22Rv1 (cell line): ENCODE data around the gene RASSF4.

Source experiments
- H3K27ac ChIP-seq: fragments of 450-650 bp; 2 replicates; pipeline ENCODE4 v1.5.1; 2017
- ZFX ChIP-seq: fragments of 450-650 bp; IDR thresholded peaks from 2 replicates; pipeline ENCODE4 v1.6.1; 2017; ENCODE audit warnings: antibody characterized with exemption, borderline replicate concordance
- TF ChIP-seq, protein P1 (sequence below): fragments of 450-650 bp; IDR thresholded peaks from 2 replicates; pipeline ENCODE4 v1.5.1; 2017; ENCODE audit warnings: mild to moderate bottlenecking

Gene RASSF4

DNA sequence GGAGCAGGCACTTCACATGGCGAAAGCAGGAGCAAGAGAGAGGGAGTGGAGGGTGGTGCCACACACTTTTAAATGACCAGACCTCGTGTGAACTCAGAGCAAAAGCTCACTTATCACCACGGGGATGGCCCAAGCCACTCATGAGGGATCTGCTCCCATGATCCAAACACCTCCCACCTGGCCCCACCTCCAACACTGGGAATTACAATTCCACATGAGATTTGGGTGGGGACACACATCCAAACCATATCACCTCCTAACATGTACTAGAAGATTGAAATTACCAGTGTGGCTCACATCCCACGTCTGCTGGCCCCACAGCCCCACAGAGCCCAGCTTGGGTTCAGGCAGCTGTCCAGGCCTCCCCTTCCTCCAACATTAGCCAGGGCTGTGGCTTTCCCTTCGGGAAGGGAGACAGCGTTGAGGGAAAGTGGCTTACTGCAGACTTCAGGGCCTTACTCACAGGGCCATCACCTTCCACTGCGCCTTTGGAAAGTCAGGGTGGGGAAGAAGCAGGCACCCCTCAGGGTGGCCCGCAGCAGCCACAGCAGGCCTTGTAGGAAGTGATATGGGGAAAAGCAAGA lies 11.3 kb downstream of the RASSF4 start:
- H3K27ac ChIP-seq, result no peak overlapping the region
- no peak for TF ChIP-seq ZFX
- TF ChIP-seq, protein P1, sequence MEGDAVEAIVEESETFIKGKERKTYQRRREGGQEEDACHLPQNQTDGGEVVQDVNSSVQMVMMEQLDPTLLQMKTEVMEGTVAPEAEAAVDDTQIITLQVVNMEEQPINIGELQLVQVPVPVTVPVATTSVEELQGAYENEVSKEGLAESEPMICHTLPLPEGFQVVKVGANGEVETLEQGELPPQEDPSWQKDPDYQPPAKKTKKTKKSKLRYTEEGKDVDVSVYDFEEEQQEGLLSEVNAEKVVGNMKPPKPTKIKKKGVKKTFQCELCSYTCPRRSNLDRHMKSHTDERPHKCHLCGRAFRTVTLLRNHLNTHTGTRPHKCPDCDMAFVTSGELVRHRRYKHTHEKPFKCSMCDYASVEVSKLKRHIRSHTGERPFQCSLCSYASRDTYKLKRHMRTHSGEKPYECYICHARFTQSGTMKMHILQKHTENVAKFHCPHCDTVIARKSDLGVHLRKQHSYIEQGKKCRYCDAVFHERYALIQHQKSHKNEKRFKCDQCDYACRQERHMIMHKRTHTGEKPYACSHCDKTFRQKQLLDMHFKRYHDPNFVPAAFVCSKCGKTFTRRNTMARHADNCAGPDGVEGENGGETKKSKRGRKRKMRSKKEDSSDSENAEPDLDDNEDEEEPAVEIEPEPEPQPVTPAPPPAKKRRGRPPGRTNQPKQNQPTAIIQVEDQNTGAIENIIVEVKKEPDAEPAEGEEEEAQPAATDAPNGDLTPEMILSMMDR, result no peak

DNA sequence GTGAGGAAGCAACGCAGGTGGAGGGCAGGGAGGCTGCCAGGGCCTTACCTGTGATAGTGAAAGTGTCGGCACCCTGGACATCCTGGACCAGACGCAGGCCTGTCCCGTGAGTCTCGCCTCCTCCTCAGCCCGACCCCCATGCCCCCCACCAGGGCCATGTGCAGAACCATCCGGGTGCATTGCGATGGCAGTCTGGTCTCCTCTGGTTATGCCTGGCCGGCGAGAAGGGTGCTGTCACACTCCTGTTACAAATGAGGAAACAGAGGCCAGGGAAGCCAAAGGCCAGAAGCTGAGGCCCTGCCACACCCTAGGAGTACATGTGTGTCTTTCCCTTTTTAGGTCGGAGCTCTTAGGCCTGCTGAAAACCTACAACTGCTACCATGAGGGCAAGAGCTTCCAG lies 11.8 kb downstream of the RASSF4 start:
- TF ChIP-seq, protein P1, result no peak
- no peak for TF ChIP-seq ZFX
- no peak overlapping the region for H3K27ac ChIP-seq

DNA sequence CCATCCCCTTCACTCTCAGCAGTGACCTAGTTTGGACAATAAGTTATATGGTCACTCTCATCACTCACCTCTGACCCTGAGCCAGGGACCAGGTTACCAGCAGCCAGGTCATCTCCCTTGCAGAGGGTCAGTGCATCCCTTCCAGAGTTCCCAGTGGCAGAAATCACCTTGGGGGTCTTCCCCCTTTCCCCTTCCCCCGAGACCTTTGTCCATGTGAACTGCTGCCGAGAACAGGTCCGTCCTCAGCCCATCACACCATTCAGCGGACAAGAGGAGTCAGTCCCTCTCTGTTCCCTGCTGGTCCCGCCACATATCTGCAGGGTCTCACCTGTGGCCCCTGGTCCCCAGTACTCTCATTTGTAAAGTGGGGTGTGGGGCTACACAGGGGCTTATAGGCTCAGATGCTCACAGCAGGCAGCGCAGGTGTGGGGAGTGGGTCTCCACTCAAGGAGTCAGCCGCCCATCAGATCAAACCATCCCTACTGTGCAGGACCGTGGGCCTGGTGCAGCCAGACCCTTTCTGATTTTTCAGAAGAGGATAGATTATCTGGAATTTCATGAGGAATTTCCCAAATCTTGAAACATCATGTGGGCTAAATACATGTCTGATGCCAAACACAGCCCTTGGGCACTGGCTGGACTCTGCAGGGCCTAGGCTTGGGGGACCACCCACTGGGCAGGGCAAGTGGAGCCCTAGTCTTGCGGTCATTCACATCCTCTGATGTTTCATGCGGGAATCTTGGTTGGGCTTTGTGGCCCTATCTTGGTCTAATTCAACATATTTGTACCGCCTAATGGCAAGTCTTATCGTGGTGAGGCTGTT lies 12.5 kb downstream of the RASSF4 start:
- TF ChIP-seq ZFX, result no peak
- TF ChIP-seq, protein P1, result no peak
- no peak overlapping the region for H3K27ac ChIP-seq

DNA sequence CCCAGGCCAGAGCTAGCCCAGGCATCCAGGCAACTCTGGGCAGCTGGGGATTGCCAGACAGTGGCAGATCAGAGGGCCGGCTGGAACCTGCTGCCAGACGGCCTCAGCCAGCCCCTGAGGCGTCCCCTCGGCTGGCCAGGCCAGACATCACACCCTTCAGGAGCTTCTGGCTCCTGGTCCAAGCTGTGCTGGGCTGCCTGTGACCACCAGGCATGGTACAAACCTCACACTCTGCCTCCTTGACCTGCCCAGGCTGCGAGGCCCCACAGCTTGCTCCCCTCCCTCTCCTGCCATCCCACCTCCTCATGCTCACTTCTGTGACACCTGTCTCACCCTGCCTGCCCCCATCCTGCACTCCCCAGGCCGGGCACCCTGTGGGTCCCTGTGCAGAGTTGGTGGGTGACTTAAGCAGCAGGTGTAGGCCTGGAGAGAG lies 13.3 kb downstream of the RASSF4 start:
- no peak overlapping the region for H3K27ac ChIP-seq
- TF ChIP-seq, protein P1, result no peak
- TF ChIP-seq ZFX, result no peak

DNA sequence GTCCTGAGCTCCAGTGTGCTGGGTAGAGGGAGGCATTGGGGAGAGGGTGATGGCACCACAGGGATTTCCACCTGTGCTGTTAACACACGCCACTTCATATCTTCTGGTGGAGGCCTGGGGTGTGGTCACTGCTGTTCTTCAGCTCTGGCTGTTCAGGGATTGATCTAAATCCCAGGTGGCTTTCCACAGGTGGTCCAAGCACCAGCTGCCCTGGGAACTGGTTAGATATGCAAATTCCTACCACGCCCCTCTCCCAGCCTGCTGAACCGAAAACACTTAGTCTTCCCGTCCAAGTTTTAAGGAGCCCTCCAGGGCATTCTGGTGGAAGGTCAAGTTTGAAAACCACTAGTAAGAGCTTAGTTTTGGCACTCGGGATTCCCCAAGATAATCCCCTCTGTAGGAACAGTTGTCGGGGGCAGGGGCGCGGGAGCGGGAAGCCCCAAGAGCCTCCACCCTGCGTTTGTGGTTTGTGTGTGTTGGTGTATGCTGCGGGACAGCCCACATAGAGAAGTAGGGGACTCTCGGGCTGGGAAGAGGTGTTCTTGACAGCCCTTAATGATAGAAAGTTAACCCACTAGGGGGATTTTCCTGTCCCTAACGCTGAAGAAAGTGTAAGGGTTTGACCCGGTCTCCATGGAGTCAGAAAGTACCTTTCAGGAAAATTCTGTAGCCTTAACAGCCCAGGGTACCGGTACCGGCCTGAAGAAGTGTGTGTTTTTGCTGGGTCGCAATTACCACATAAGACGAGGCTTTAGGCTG lies 13.9 kb downstream of the RASSF4 start:
- no peak for TF ChIP-seq ZFX
- TF ChIP-seq, protein P1, result no peak

DNA sequence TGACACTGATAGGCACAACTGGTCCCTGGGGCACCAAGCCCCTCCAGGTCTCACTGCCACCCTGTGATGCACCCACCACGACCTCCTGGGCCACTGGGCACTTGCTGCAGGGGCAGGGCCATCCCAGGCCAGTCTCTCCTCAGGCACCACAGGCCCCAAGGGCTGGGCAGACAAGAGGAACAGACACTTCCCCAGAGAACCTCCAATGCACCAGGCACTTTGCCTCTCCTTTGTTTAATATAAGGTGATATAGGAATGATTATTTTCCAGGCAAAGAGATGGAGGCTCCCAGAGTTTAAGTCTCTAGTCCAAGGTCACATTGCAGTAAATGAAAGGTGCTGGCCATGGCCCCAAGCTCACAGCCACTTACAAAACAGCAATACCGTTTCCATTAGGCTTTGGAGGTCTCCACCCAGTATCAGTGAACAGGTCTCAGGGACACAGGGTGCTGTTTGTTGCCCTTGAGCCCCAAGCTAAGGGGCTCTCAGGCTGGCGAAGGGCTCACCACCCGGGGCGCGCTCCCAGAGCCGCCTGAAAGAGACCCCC lies 14.6 kb downstream of the RASSF4 start:
- no peak for TF ChIP-seq ZFX
- TF ChIP-seq, protein P1, result no peak
- no peak overlapping the region for H3K27ac ChIP-seq

More for the DNA sequence above, 13.9 kb downstream of the RASSF4 start:
- no peak overlapping the region for H3K27ac ChIP-seq
